ENCODE results near the gene HLCS.

Gene HLCS

GRCh38 chr21:36766511-36766910 lies 200.0 kb downstream of the HLCS start:
- no peak for DNase-seq

- no peak for DNase-seq
Measured at GRCh38 chr21:36765229-36765628, 201.2 kb downstream of the HLCS start.

GRCh38 chr21:36763305-36763704 lies 203.2 kb downstream of the HLCS start:
- no peak for DNase-seq

GRCh38 chr21:36762642-36763041 lies 203.8 kb downstream of the HLCS start:
- DNase-seq, result no peak

- no peak for DNase-seq
Measured at GRCh38 chr21:36761685-36762084, 204.8 kb downstream of the HLCS start.

- no peak for DNase-seq
Measured at GRCh38 chr21:36759348-36760083, 207.0 kb downstream of the HLCS start.

GRCh38 chr21:36757196-36757595 lies 209.3 kb downstream of the HLCS start:
- DNase-seq, result no peak

GRCh38 chr21:36756527-36756926 lies 209.9 kb downstream of the HLCS start:
- no peak for DNase-seq

- DNase-seq, result no peak
Measured at GRCh38 chr21:36754241-36754898, 212.1 kb downstream of the HLCS start.

- DNase-seq, result no peak
Measured at GRCh38 chr21:36753556-36753955, 212.9 kb downstream of the HLCS start.

- no peak for DNase-seq
Measured at GRCh38 chr21:36751383-36751782, 215.1 kb downstream of the HLCS start.

- DNase-seq, result no peak
Measured at GRCh38 chr21:36750576-36750959, 215.9 kb downstream of the HLCS start.

- no peak for DNase-seq
Measured at GRCh38 chr21:36749935-36750575, 216.4 kb downstream of the HLCS start.

GRCh38 chr21:36747815-36748383 lies 218.6 kb downstream of the HLCS start:
- DNase-seq, result no peak

- DNase-seq, result no peak
Measured at GRCh38 chr21:36747041-36747814, 219.2 kb downstream of the HLCS start.

- DNase-seq, result no peak
Measured at GRCh38 chr21:36745459-36745858, 221.0 kb downstream of the HLCS start.

- no peak for DNase-seq
Measured at GRCh38 chr21:36744560-36745231, 221.8 kb downstream of the HLCS start.

- no peak for DNase-seq
Measured at GRCh38 chr21:36744190-36744559, 222.3 kb downstream of the HLCS start.

GRCh38 chr21:36743446-36743845 lies 223.0 kb downstream of the HLCS start:
- DNase-seq, result no peak

- no peak for DNase-seq
Measured at GRCh38 chr21:36743008-36743407, 223.5 kb downstream of the HLCS start.

- no peak for DNase-seq
Measured at GRCh38 chr21:36741506-36741905, 225.0 kb downstream of the HLCS start.

GRCh38 chr21:36738489-36739126 lies 227.9 kb downstream of the HLCS start:
- no peak for DNase-seq
